KMS-11 (cell line): ENCODE measurements around the gene GTF3C4.

ENCODE experiments used
- H2AFZ ChIP-seq: fragments of 200-600 bp; sonication (generic); 2 replicates; pipeline ENCODE4 v1.6.1; 2016; ENCODE audit warnings: antibody characterized with exemption, mixed run types, low read depth
- H3K27ac ChIP-seq: fragments of 200-600 bp; sonication (generic); 2 replicates; pipeline ENCODE4 v1.6.1; 2016; ENCODE audit warnings: mild to moderate bottlenecking, mixed run types
- H3K27me3 ChIP-seq: fragments of 200-600 bp; sonication (generic); 2 replicates; pipeline ENCODE4 v1.6.1; 2017; ENCODE audit warnings: mild to moderate bottlenecking, low read depth, mixed run types, moderate library complexity; ENCODE audit not compliant: insufficient read depth
- H3K36me3 ChIP-seq: fragments of 200-600 bp; sonication (generic); 2 replicates; pipeline ENCODE4 v1.6.1; 2017; ENCODE audit warnings: mild to moderate bottlenecking, mixed run types; ENCODE audit not compliant: insufficient read depth
- H3K4me1 ChIP-seq: fragments of 200-600 bp; sonication (generic); 2 replicates; pipeline ENCODE4 v1.6.1; 2016; ENCODE audit warnings: mild to moderate bottlenecking, low read depth, mixed run types; ENCODE audit not compliant: poor library complexity, severe bottlenecking
- H3K4me2 ChIP-seq: fragments of 200-600 bp; sonication (generic); 2 replicates; pipeline ENCODE4 v1.7.0; 2016; ENCODE audit warnings: mild to moderate bottlenecking, mixed run types
- H3K4me3 ChIP-seq: fragments of 200-600 bp; sonication (generic); IDR thresholded peaks from 2 replicates; pipeline ENCODE4 v1.6.1; 2017; ENCODE audit warnings: low read depth, low read length, mixed read lengths; ENCODE audit not compliant: insufficient read depth
- H3K79me2 ChIP-seq: fragments of 200-600 bp; sonication (generic); 2 replicates; pipeline ENCODE4 v1.6.1; 2016; ENCODE audit warnings: low read depth, mixed run types; ENCODE audit not compliant: insufficient read depth
- H3K9ac ChIP-seq: fragments of 200-600 bp; sonication (generic); 2 replicates; pipeline ENCODE4 v1.6.1; 2016; ENCODE audit warnings: mild to moderate bottlenecking, mixed run types
- H4K20me1 ChIP-seq: fragments of 200-600 bp; sonication (generic); 2 replicates; pipeline ENCODE4 v1.6.1; 2016; ENCODE audit warnings: mild to moderate bottlenecking, mixed run types; ENCODE audit not compliant: insufficient read depth
- TF ChIP-seq, protein P1 (sequence below): fragments of 200-600 bp; sonication (generic); conservative IDR thresholded peaks from 2 replicates; pipeline ENCODE4 v1.6.1; 2017; ENCODE audit warnings: low read depth, mild to moderate bottlenecking, antibody characterized with exemption, low read length, moderate library complexity, mixed read lengths

GTF3C4 gene

DNA sequence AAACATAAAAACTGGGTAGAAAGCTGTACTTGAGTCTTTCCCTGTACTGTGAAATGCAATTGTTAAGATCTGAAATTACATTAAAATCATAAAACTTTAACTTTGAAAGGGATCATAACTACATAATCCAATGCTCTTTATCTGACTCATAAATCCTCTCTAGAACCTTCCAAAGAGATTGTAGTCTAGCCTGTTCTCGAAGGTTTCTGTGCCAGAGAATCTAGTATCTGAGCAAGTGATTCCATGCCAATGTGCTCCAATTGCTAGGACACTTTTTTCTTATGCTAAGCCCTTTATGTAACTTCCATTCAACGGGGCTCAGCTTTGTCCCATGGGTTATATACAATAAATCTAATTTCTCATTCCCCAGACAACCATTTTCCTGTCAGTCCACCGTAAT is 21.6 kb upstream of the GTF3C4 start:
- Histone ChIP-seq H4K20me1 (no peaks in the 10 kb centered on the region), H3K4me3 (no peak overlapping the region), H3K79me2 (0 out of 2 replicates have a peak, but pooled peaks cover 3% of the 10 kb centered on the region), H3K9ac (no peak overlapping the region), H3K4me2 (no peak overlapping the region), H3K4me1 (peaks cover 14% of the 10 kb centered on the region), H3K27ac (no peak overlapping the region), H3K36me3 (peaks cover 14% of the 10 kb centered on the region; the same call in 1 of the 2 replicates), H3K27me3 (no peaks in the 10 kb centered on the region), H2AFZ (no peak overlapping the region)
- TF ChIP-seq, protein P1, sequence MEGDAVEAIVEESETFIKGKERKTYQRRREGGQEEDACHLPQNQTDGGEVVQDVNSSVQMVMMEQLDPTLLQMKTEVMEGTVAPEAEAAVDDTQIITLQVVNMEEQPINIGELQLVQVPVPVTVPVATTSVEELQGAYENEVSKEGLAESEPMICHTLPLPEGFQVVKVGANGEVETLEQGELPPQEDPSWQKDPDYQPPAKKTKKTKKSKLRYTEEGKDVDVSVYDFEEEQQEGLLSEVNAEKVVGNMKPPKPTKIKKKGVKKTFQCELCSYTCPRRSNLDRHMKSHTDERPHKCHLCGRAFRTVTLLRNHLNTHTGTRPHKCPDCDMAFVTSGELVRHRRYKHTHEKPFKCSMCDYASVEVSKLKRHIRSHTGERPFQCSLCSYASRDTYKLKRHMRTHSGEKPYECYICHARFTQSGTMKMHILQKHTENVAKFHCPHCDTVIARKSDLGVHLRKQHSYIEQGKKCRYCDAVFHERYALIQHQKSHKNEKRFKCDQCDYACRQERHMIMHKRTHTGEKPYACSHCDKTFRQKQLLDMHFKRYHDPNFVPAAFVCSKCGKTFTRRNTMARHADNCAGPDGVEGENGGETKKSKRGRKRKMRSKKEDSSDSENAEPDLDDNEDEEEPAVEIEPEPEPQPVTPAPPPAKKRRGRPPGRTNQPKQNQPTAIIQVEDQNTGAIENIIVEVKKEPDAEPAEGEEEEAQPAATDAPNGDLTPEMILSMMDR = no peak

DNA sequence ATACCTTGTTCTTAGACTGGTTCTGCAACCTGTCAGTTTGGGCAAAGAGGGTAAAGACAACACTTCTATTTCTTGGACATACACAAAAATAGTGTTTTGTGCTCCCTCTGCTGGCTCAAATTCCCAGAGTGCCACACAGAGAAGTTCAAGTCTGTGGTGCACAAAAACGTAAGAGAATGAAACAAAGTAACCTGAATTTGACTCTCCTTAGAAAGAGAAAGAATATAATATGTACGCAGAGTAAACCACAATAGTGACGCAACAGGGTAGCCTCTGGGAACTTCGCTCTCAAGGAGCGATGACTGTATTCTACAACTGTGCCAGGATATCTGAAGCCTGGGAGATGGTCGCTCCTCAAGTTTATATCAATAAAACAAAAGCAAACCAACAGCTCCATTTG is 19.0 kb upstream of the GTF3C4 start:
- peaks cover 4% of the 10 kb centered on the region; the same call in 1 of the 2 replicates for H3K36me3 ChIP-seq
- no peaks in the 10 kb centered on the region for H4K20me1 ChIP-seq
- H3K4me2 ChIP-seq = no peak overlapping the region; the same call in 1 of the 2 replicates
- H3K27ac ChIP-seq = no peak overlapping the region
- H3K9ac ChIP-seq = no peak overlapping the region
- no peak overlapping the region for H3K4me3 ChIP-seq
- H3K27me3 ChIP-seq = no peaks in the 10 kb centered on the region
- TF ChIP-seq, protein P1 = peak; percentile 71
- H2AFZ ChIP-seq = no peak overlapping the region
- H3K4me1 ChIP-seq = peaks cover 14% of the 10 kb centered on the region
- H3K79me2 ChIP-seq = peaks cover 11% of the 10 kb centered on the region; the same call in 1 of the 2 replicates

DNA sequence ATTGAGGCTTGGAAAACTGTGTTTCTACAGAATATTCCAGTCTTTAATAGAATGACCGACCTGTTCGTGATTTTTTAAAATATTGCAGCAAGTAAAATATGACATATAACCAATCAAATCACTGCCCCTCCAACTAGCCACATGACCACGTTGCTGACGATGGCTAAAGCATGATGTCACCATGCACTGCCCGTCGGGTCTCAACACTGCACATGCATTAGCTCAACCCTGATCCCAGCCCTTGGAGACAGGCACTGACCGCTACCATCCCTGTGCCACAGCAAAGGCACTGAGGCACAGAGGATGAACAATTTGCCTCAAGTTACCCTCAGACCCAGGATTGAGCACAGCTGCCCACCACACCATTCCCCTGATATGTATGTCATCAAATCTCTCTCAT is 14.0 kb upstream of the GTF3C4 start:
- Histone ChIP-seq H3K36me3 (peaks cover 22% of the 10 kb centered on the region), H3K79me2 (peaks cover 54% of the 10 kb centered on the region; the same call in 1 of the 2 replicates), H3K4me3 (no peak overlapping the region)

DNA sequence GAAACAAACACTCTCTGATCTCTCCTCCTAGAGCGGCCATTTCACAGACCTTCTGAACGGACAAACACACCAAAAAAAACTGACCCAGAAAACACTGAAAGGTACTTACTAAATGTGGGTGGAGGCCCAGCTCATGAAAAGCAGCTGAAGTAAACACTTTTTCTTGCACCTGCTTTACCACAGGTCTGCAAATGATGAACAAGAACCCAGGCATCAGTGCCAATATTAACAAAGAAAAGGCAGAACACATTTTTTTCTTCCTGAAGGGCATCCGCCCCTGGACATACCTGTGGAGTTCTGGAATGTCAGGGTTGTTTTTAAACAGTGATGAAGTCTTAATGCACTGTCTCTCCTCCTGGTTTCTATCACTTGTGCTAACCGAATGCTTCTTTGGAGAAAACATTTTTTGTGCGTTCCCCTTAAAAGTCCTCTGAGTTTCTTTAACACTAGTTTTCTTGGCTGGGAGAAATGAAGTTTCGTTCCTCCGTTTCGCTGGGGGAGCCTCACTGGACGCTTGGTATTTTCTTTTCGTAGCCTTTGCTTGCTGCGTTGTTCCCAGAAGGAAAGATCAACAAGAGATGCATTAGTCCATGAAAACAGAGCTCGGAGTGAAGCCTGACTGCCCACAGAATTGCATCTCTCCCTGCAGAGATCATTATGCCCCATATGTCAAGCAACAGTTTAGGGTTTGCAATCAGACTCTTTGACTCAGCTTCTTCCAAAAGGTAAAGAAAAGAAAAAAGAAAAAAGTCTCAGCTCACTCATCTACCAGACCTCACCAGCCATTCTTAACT is 7.9 kb upstream of the GTF3C4 start:
- Histone ChIP-seq H4K20me1 (no peaks in the 10 kb centered on the region), H3K4me2 (peak overlapping the region; percentile 39), H3K27ac (peak overlapping the region; percentile 87), H2AFZ (no peak overlapping the region), H3K27me3 (no peaks in the 10 kb centered on the region), H3K4me3 (no peak overlapping the region), H3K9ac (peak overlapping the region; percentile 45; the same call in 1 of the 2 replicates), H3K79me2 (peaks cover 92% of the 10 kb centered on the region), H3K4me1 (peaks cover 93% of the 10 kb centered on the region), H3K36me3 (peaks cover 21% of the 10 kb centered on the region)
- TF ChIP-seq, protein P1 = no peak

More for the DNA sequence above, 14.0 kb upstream of the GTF3C4 start:
- H3K27me3 ChIP-seq = no peaks in the 10 kb centered on the region
- H3K4me2 ChIP-seq = no peak overlapping the region
- TF ChIP-seq, protein P1 = no peak
- H3K9ac ChIP-seq = no peak overlapping the region
- no peaks in the 10 kb centered on the region for H4K20me1 ChIP-seq
- H3K4me1 ChIP-seq = peaks cover 42% of the 10 kb centered on the region
- no peak overlapping the region for H2AFZ ChIP-seq
- H3K27ac ChIP-seq = no peak overlapping the region
